Hepatocyte (in vitro differentiated cells): ENCODE data around the gene HOXD3.
A peak's percentile ranks its signal among the peaks of the same experiment; 100 is the strongest.

ENCODE experiments used
- CTCF ChIP-seq: fragments of 200-600 bp; sonication (generic); IDR thresholded peaks from 2 replicates; pipeline ENCODE4 v1.5.1; 2016; ENCODE audit warnings: antibody characterized with exemption, mild to moderate bottlenecking; ENCODE audit not compliant: poor library complexity
- EZH2 ChIP-seq: fragments of 200-600 bp; sonication (generic); IDR thresholded peaks from 2 replicates; pipeline ENCODE4 v1.6.1; 2016; ENCODE audit warnings: antibody characterized with exemption, mild to moderate bottlenecking, borderline replicate concordance
- EZH2phosphoT487 ChIP-seq: fragments of 200-600 bp; sonication (generic); IDR thresholded peaks from one replicate; pipeline ENCODE4 v1.6.1; 2018; ENCODE audit warnings: antibody characterized with exemption, mild to moderate bottlenecking, low read depth, moderate library complexity; ENCODE audit not compliant: unreplicated experiment, severe bottlenecking

- TF ChIP-seq CTCF, result no peak
- no peak for TF ChIP-seq EZH2phosphoT487
- peak; percentile 48 for TF ChIP-seq EZH2
Measured at GRCh38 chr2:176162911-176163671, 6.0 kb downstream of the HOXD3 start.
